GM23338 (cell line): ENCODE results near the gene VWA7. TPM values are rescaled to one million over a fixed set of nuclear protein-coding genes. Genes with fewer than 3 reads are reported as not detected.

ENCODE experiments used
- ATAC-seq: fragments of 200-7000 bp; cut with Tn5 transposase; 3 replicates; pipeline ENCODE4 v1.9.1; 2020
- DNase-seq: peaks from one replicate; pipeline ENCODE4 v3.0.0-alpha.2; 2015; ENCODE audit warnings: low spot score
- H2AFZ ChIP-seq: fragments of 200-600 bp; sonication (generic); 2 replicates; pipeline ENCODE4 v1.8.0; 2016; ENCODE audit warnings: antibody characterized with exemption, mild to moderate bottlenecking, moderate library complexity
- H3F3A ChIP-seq: fragments of 200-600 bp; sonication (generic); replicated peaks from 2 replicates; pipeline ENCODE4 v1.8.0; 2017; ENCODE audit warnings: antibody characterized with exemption, mixed run types, low read depth
- H3K27ac ChIP-seq: fragments of 200-600 bp; sonication (generic); 2 replicates; pipeline ENCODE4 v1.6.1; 2016; ENCODE audit warnings: low read depth
- H3K27me3 ChIP-seq: fragments of 200-600 bp; sonication (generic); 2 replicates; pipeline ENCODE4 v1.8.0; 2016; ENCODE audit warnings: mild to moderate bottlenecking, mixed run types, moderate library complexity; ENCODE audit not compliant: insufficient read depth
- H3K36me3 ChIP-seq: fragments of 200-600 bp; sonication (generic); 2 replicates; pipeline ENCODE4 v1.8.0; 2016; ENCODE audit warnings: mild to moderate bottlenecking; ENCODE audit not compliant: insufficient read depth
- H3K4me1 ChIP-seq: fragments of 200-600 bp; sonication (generic); 2 replicates; pipeline ENCODE4 v1.8.0; 2016; ENCODE audit warnings: mild to moderate bottlenecking, moderate library complexity; ENCODE audit not compliant: insufficient read depth
- H3K4me2 ChIP-seq: fragments of 200-600 bp; sonication (generic); 2 replicates; pipeline ENCODE4 v1.7.1; 2017; ENCODE audit warnings: mixed run types
- H3K4me3 ChIP-seq: fragments of 200-600 bp; sonication (generic); 2 replicates; pipeline ENCODE4 v1.6.1; 2016; ENCODE audit warnings: mixed run types
- H3K79me2 ChIP-seq: fragments of 200-600 bp; sonication (generic); replicated peaks from 2 replicates; pipeline ENCODE4 v1.8.0; 2017; ENCODE audit warnings: mild to moderate bottlenecking; ENCODE audit not compliant: insufficient read depth
- H3K9me2 ChIP-seq: fragments of 200-600 bp; sonication (generic); 2 replicates; pipeline ENCODE4 v1.8.0; 2017; ENCODE audit not compliant: insufficient read depth
- H4K20me1 ChIP-seq: fragments of 200-600 bp; sonication (generic); replicated peaks from 2 replicates; pipeline ENCODE4 v1.8.0; 2017; ENCODE audit warnings: mild to moderate bottlenecking; ENCODE audit not compliant: insufficient read depth
- H3K27ac Mint-ChIP-seq: 2 replicates; pipeline ENCODE4 v1.8.0; 2020; ENCODE audit warnings: inconsistent platforms, mild to moderate bottlenecking, moderate library complexity, mixed read lengths
- H3K27me3 Mint-ChIP-seq: 3 replicates; pipeline ENCODE4 v1.8.0; 2022; ENCODE audit warnings: low read depth, mild to moderate bottlenecking, moderate library complexity, mixed read lengths, inconsistent platforms; ENCODE audit not compliant: insufficient read depth, poor library complexity
- H3K36me3 Mint-ChIP-seq: 3 replicates; pipeline ENCODE4 v1.8.0; 2021; ENCODE audit warnings: low read depth, mild to moderate bottlenecking, inconsistent platforms, moderate library complexity, mixed read lengths
- H3K4me1 Mint-ChIP-seq: 3 replicates; pipeline ENCODE4 v1.8.0; 2020; ENCODE audit warnings: mild to moderate bottlenecking, inconsistent platforms, mixed read lengths
- H3K4me3 Mint-ChIP-seq: 3 replicates; pipeline ENCODE4 v1.8.0; 2021; ENCODE audit warnings: moderate library complexity, mild to moderate bottlenecking, inconsistent platforms, mixed read lengths
- H3K9me3 Mint-ChIP-seq: 3 replicates; pipeline ENCODE4 v1.8.0; 2020; ENCODE audit warnings: moderate library complexity, mild to moderate bottlenecking, inconsistent platforms, mixed read lengths
- ETS1 ChIP-seq: IDR thresholded peaks from 2 replicates; pipeline ENCODE4 v1.6.1; 2016; ENCODE audit warnings: antibody characterized with exemption
- EZH2phosphoT487 ChIP-seq: fragments of 200-600 bp; sonication (generic); IDR thresholded peaks from one replicate; pipeline ENCODE4 v1.8.1; 2018; ENCODE audit warnings: antibody characterized with exemption; ENCODE audit not compliant: unreplicated experiment
- JUNB ChIP-seq: IDR thresholded peaks from one replicate; pipeline ENCODE4 v1.6.1; 2016; ENCODE audit warnings: antibody characterized with exemption; ENCODE audit not compliant: unreplicated experiment
- NANOG ChIP-seq: IDR thresholded peaks from 2 replicates; pipeline ENCODE4 v1.6.1; 2016; ENCODE audit warnings: antibody characterized with exemption, borderline replicate concordance
- POLR2AphosphoS5 ChIP-seq: IDR thresholded peaks from 2 replicates; pipeline ENCODE4 v1.6.1; 2016; ENCODE audit warnings: antibody characterized with exemption, low read depth
- ZNF114 ChIP-seq: fragments of 250-450 bp; sonication (Bioruptor Pico); IDR thresholded peaks from 2 replicates; pipeline ENCODE4 v1.5.0; 2020; ENCODE audit warnings: mild to moderate bottlenecking, moderate library complexity
- ZNF331 ChIP-seq: fragments of 250-450 bp; sonication (Bioruptor Pico); IDR thresholded peaks from 2 replicates; pipeline ENCODE4 v1.5.0; 2020; ENCODE audit warnings: low read depth, mild to moderate bottlenecking, moderate library complexity
- polyA plus RNA-seq: library from polyadenylated mRNA; unstranded; fragments of >200 nt; fragmentation: Nextera tagmentation; extraction: Ambion mirVana; gene quantifications from 2 replicates; pipeline ENCODE4 v1.2.1, GENCODE V29; 2016
- total RNA-seq: library from RNA; depleted of rRNA; stranded (reverse); fragments of >200 nt; shearing (Covaris generic); gene quantifications from 2 replicates; pipeline ENCODE4 v1.2.3, GENCODE V29; 2014
- TF ChIP-seq, protein P1 (sequence below): fragments of 250-450 bp; sonication (Bioruptor Pico); IDR thresholded peaks from 2 replicates; pipeline ENCODE4 v1.5.0; 2020; ENCODE audit warnings: mild to moderate bottlenecking, moderate library complexity

Gene VWA7
- total and polyA plus RNA-seq, 2 experiments from 2014 or later, result 0.07 to 0.36 TPM

- H3K4me1 ChIP-seq, result peaks cover 33% of the 10 kb centered on the region
- no peak for ATAC-seq
- peaks cover 43% of the 10 kb centered on the region for H3K4me1 Mint-ChIP-seq
Observed at GRCh38 chr6:31741815-31742214, 35.3 kb downstream of the VWA7 start.

More at GRCh38 chr6:31741815-31742214, 35.3 kb downstream of the VWA7 start:
- Histone ChIP-seq H3K9me2 (no peaks in the 10 kb centered on the region), H3F3A (peaks cover 12% of the 10 kb centered on the region), H2AFZ (no peak overlapping the region), H3K27me3 (no peaks in the 10 kb centered on the region), H3K79me2 (no peaks in the 10 kb centered on the region; the same call in 1 of the 2 replicates), H3K27ac (no peak overlapping the region), H3K4me3 (no peak overlapping the region), H4K20me1 (no peaks in the 10 kb centered on the region), H3K4me2 (no peak overlapping the region), H3K36me3 (peaks cover 4% of the 10 kb centered on the region; the same call in 1 of the 2 replicates)
- peaks cover 22% of the 10 kb centered on the region for H3K27me3 Mint-ChIP-seq
- no peaks in the 10 kb centered on the region; the same call in 2 of the 3 replicates for H3K9me3 Mint-ChIP-seq
- no peak for TF ChIP-seq ETS1
- TF ChIP-seq JUNB, result no peak
- no peak for TF ChIP-seq POLR2AphosphoS5
- TF ChIP-seq ZNF331 (CRISPR knock-in tag), result no peak
- no peak for TF ChIP-seq EZH2phosphoT487
- no peak for TF ChIP-seq ZNF114 (CRISPR knock-in tag)
- TF ChIP-seq NANOG, result no peak
- TF ChIP-seq, protein P1, sequence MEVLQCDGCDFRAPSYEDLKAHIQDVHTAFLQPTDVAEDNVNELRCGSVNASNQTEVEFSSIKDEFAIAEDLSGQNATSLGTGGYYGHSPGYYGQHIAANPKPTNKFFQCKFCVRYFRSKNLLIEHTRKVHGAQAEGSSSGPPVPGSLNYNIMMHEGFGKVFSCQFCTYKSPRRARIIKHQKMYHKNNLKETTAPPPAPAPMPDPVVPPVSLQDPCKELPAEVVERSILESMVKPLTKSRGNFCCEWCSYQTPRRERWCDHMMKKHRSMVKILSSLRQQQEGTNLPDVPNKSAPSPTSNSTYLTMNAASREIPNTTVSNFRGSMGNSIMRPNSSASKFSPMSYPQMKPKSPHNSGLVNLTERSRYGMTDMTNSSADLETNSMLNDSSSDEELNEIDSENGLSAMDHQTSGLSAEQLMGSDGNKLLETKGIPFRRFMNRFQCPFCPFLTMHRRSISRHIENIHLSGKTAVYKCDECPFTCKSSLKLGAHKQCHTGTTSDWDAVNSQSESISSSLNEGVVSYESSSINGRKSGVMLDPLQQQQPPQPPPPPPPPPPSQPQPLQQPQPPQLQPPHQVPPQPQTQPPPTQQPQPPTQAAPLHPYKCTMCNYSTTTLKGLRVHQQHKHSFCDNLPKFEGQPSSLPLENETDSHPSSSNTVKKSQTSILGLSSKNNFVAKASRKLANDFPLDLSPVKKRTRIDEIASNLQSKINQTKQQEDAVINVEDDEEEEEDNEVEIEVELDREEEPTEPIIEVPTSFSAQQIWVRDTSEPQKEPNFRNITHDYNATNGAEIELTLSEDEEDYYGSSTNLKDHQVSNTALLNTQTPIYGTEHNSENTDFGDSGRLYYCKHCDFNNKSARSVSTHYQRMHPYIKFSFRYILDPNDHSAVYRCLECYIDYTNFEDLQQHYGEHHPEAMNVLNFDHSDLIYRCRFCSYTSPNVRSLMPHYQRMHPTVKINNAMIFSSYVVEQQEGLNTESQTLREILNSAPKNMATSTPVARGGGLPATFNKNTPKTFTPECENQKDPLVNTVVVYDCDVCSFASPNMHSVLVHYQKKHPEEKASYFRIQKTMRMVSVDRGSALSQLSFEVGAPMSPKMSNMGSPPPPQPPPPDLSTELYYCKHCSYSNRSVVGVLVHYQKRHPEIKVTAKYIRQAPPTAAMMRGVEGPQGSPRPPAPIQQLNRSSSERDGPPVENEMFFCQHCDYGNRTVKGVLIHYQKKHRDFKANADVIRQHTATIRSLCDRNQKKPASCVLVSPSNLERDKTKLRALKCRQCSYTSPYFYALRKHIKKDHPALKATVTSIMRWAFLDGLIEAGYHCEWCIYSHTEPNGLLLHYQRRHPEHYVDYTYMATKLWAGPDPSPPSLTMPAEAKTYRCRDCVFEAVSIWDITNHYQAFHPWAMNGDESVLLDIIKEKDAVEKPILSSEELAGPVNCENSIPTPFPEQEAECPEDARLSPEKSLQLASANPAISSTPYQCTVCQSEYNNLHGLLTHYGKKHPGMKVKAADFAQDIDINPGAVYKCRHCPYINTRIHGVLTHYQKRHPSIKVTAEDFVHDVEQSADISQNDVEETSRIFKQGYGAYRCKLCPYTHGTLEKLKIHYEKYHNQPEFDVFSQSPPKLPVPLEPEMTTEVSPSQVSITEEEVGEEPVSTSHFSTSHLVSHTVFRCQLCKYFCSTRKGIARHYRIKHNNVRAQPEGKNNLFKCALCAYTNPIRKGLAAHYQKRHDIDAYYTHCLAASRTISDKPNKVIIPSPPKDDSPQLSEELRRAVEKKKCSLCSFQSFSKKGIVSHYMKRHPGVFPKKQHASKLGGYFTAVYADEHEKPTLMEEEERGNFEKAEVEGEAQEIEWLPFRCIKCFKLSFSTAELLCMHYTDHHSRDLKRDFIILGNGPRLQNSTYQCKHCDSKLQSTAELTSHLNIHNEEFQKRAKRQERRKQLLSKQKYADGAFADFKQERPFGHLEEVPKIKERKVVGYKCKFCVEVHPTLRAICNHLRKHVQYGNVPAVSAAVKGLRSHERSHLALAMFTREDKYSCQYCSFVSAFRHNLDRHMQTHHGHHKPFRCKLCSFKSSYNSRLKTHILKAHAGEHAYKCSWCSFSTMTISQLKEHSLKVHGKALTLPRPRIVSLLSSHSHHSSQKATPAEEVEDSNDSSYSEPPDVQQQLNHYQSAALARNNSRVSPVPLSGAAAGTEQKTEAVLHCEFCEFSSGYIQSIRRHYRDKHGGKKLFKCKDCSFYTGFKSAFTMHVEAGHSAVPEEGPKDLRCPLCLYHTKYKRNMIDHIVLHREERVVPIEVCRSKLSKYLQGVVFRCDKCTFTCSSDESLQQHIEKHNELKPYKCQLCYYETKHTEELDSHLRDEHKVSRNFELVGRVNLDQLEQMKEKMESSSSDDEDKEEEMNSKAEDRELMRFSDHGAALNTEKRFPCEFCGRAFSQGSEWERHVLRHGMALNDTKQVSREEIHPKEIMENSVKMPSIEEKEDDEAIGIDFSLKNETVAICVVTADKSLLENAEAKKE (CRISPR knock-in tag), result no peak
- H3K4me3 Mint-ChIP-seq, result no peak overlapping the region
- H3K27ac Mint-ChIP-seq, result no peak overlapping the region
- no peak for DNase-seq
- peaks cover 17% of the 10 kb centered on the region for H3K36me3 Mint-ChIP-seq
